DMS53 treated with DMSO at 0.1 percent for 48 hours (cell line): ENCODE results near the gene PXDN.
"Not testable (repeated sequence)": the region's sequence is repeated elsewhere in the genome, so short reads cannot be mapped to it uniquely, and the experiment has no call there.

Source experiments
- DNase-seq: peaks from one replicate; lab custom pipeline; 2025; ENCODE audit not compliant: unreplicated experiment; lab: John Stamatoyannopoulos, UW

The PXDN gene

GRCh38 chr2:1724351-1724750 lies 20.0 kb downstream of the PXDN start:
- DNase-seq: not testable (repeated sequence)

- no peak for DNase-seq
These were observed 20.8 kb downstream of the PXDN start for GRCh38 chr2:1723397-1724042.

GRCh38 chr2:1722692-1723091 lies 21.6 kb downstream of the PXDN start:
- no peak for DNase-seq

- DNase-seq: no peak
These were observed 22.3 kb downstream of the PXDN start for GRCh38 chr2:1721706-1722646.

GRCh38 chr2:1718339-1719220 lies 25.7 kb downstream of the PXDN start:
- no peak for DNase-seq

GRCh38 chr2:1717113-1717512 lies 27.2 kb downstream of the PXDN start:
- no peak for DNase-seq

- DNase-seq: no peak
These were observed 27.9 kb downstream of the PXDN start for GRCh38 chr2:1716441-1716840.

GRCh38 chr2:1716014-1716305 lies 28.4 kb downstream of the PXDN start:
- DNase-seq: not testable (repeated sequence)

- DNase-seq: no peak
These were observed 28.9 kb downstream of the PXDN start for GRCh38 chr2:1715184-1716013.

- no peak for DNase-seq
These were observed 29.8 kb downstream of the PXDN start for GRCh38 chr2:1714291-1715064.

- no peak for DNase-seq
These were observed 30.5 kb downstream of the PXDN start for GRCh38 chr2:1713839-1714236.

GRCh38 chr2:1713142-1713838 lies 31.0 kb downstream of the PXDN start:
- no peak for DNase-seq

- DNase-seq: no peak
These were observed 34.3 kb downstream of the PXDN start for GRCh38 chr2:1709946-1710560.

- DNase-seq: no peak
These were observed 35.0 kb downstream of the PXDN start for GRCh38 chr2:1709335-1709605.

- no peak for DNase-seq
These were observed 35.6 kb downstream of the PXDN start for GRCh38 chr2:1708476-1709334.

- DNase-seq: no peak
These were observed 36.4 kb downstream of the PXDN start for GRCh38 chr2:1707771-1708418.

GRCh38 chr2:1706089-1706841 lies 38.0 kb downstream of the PXDN start:
- DNase-seq: not testable (repeated sequence)
